ENCODE measurements around the gene DNAI4.

DNA sequence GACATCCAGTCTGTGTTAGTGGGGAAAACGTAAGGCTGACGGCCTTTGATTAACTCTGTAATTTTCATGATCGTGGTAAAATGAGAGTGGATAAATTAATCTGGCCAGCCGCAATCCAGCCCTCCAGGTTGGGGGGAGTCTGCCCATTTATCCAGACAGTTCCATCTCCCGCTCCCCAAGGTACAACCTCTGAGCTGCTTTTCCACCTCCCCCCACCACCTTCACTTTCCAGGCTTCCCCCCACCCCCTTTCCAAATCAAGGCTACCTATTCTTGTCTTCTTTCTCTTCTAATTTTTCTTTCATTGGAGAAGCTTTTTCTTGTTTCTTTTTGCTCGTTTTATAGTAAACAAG lies 6.1 kb upstream of the DNAI4 start:
- TF ChIP-seq GABPB1 (CRISPR knock-in tag; IDR thresholded peaks at IDR 0.05) = no peak
- TF ChIP-seq, protein P1, sequence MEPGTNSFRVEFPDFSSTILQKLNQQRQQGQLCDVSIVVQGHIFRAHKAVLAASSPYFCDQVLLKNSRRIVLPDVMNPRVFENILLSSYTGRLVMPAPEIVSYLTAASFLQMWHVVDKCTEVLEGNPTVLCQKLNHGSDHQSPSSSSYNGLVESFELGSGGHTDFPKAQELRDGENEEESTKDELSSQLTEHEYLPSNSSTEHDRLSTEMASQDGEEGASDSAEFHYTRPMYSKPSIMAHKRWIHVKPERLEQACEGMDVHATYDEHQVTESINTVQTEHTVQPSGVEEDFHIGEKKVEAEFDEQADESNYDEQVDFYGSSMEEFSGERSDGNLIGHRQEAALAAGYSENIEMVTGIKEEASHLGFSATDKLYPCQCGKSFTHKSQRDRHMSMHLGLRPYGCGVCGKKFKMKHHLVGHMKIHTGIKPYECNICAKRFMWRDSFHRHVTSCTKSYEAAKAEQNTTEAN (CRISPR knock-in tag; IDR thresholded peaks at IDR 0.05) = no peak
- no peak for TF ChIP-seq TP53 (CRISPR knock-in tag; IDR thresholded peaks at IDR 0.05)
- TF ChIP-seq, protein P2, sequence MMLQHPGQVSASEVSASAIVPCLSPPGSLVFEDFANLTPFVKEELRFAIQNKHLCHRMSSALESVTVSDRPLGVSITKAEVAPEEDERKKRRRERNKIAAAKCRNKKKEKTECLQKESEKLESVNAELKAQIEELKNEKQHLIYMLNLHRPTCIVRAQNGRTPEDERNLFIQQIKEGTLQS (CRISPR knock-in tag; conservative IDR thresholded peaks at IDR 0.05) = no peak
- TF ChIP-seq, protein P3, sequence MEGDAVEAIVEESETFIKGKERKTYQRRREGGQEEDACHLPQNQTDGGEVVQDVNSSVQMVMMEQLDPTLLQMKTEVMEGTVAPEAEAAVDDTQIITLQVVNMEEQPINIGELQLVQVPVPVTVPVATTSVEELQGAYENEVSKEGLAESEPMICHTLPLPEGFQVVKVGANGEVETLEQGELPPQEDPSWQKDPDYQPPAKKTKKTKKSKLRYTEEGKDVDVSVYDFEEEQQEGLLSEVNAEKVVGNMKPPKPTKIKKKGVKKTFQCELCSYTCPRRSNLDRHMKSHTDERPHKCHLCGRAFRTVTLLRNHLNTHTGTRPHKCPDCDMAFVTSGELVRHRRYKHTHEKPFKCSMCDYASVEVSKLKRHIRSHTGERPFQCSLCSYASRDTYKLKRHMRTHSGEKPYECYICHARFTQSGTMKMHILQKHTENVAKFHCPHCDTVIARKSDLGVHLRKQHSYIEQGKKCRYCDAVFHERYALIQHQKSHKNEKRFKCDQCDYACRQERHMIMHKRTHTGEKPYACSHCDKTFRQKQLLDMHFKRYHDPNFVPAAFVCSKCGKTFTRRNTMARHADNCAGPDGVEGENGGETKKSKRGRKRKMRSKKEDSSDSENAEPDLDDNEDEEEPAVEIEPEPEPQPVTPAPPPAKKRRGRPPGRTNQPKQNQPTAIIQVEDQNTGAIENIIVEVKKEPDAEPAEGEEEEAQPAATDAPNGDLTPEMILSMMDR (IDR thresholded peaks at IDR 0.05) = no peak
- TF ChIP-seq ESRRA (CRISPR knock-in tag; IDR thresholded peaks at IDR 0.05; ENCODE audit: borderline replicate concordance) = no peak
